Measurements from ENCODE around the gene DPYSL5. TPM values are rescaled to one million over a fixed set of nuclear protein-coding genes. Genes with fewer than 3 reads are reported as not detected.

Gene DPYSL5
- total RNA-seq, 1 donor from 2014 or later: not detected

DNA sequence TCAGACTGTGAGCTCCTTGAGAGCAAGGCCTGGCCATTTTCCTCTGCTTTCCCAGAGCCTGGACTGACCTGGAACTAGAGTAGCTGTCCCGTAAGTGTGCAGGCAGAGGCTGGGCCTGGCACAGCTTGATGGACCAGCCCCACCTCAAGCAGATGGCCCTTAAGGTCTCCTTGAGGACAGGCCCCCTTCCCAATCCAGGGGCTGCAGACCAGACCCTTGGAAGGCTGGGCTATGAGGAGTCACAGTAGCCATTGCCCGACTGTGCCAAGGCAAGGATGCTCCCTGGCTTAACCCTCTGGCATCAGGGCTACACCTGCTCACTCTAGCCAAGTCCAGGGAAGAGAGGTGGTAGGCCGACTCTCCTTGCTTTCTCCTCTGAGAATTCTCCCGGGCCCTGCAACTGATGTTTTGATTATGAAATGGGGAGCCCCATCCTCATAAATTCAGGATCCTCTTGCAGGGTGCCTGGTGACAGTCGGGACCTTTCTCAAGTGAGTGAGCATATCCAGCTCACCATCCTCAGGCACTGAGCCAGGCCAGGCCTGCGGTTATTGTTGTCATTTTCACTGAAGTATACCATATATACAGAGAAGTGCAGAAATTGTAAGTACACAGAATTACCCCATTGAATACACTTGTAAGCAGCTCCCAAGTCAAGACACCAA, 51.7 kb downstream of the DPYSL5 start:
- TF ChIP-seq, protein P1, sequence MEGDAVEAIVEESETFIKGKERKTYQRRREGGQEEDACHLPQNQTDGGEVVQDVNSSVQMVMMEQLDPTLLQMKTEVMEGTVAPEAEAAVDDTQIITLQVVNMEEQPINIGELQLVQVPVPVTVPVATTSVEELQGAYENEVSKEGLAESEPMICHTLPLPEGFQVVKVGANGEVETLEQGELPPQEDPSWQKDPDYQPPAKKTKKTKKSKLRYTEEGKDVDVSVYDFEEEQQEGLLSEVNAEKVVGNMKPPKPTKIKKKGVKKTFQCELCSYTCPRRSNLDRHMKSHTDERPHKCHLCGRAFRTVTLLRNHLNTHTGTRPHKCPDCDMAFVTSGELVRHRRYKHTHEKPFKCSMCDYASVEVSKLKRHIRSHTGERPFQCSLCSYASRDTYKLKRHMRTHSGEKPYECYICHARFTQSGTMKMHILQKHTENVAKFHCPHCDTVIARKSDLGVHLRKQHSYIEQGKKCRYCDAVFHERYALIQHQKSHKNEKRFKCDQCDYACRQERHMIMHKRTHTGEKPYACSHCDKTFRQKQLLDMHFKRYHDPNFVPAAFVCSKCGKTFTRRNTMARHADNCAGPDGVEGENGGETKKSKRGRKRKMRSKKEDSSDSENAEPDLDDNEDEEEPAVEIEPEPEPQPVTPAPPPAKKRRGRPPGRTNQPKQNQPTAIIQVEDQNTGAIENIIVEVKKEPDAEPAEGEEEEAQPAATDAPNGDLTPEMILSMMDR (IDR thresholded peaks at IDR 0.05): no peak
- DNase-seq (no peak), ATAC-seq (no peak)
- no peaks in the 10 kb centered on the region for H3K9me3 ChIP-seq
- H3K4me3 ChIP-seq: no peak overlapping the region
- intact Hi-C loops (cut with DNase I): no loop called here
- H3K27ac ChIP-seq: no peak overlapping the region
- H3K36me3 ChIP-seq: no peaks in the 10 kb centered on the region
- H3K27me3 ChIP-seq (ENCODE audit: low read depth): no peaks in the 10 kb centered on the region
- no peaks in the 10 kb centered on the region for H3K4me1 ChIP-seq

DNA sequence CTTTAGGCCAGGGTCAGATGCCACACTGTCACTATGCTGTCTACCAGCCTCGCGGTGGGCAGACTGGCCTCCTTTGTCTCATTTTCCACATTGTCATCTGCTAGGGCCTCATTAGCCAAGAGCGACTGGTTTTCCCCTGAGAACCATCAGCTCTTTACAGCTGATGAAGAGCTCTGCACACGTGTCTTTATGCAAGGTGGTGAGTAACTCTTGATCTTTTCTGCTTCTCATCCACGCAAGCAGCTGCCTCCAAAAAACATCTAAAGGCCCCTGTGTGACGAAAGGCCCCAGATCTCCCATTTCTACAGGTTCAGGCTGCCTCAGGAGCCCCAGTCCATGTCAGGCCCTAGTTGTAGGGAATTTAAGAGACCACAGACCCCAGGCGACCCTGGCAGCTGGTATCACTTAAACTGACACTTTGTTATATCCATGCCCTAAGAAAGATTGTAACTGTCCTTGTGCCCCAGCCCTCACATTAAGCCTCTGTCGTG, 52.9 kb downstream of the DPYSL5 start:
- H3K27ac ChIP-seq: no peak overlapping the region
- no peaks in the 10 kb centered on the region for H3K9me3 ChIP-seq
- H3K36me3 ChIP-seq: no peaks in the 10 kb centered on the region
- ATAC-seq (no peak), DNase-seq (no peak)
- no peak overlapping the region for H3K4me3 ChIP-seq
- TF ChIP-seq, protein P1 (IDR thresholded peaks at IDR 0.05): no peak
- H3K4me1 ChIP-seq: no peaks in the 10 kb centered on the region
- intact Hi-C loops (cut with DNase I): no loop called here
- H3K27me3 ChIP-seq (ENCODE audit: low read depth): no peaks in the 10 kb centered on the region

DNA sequence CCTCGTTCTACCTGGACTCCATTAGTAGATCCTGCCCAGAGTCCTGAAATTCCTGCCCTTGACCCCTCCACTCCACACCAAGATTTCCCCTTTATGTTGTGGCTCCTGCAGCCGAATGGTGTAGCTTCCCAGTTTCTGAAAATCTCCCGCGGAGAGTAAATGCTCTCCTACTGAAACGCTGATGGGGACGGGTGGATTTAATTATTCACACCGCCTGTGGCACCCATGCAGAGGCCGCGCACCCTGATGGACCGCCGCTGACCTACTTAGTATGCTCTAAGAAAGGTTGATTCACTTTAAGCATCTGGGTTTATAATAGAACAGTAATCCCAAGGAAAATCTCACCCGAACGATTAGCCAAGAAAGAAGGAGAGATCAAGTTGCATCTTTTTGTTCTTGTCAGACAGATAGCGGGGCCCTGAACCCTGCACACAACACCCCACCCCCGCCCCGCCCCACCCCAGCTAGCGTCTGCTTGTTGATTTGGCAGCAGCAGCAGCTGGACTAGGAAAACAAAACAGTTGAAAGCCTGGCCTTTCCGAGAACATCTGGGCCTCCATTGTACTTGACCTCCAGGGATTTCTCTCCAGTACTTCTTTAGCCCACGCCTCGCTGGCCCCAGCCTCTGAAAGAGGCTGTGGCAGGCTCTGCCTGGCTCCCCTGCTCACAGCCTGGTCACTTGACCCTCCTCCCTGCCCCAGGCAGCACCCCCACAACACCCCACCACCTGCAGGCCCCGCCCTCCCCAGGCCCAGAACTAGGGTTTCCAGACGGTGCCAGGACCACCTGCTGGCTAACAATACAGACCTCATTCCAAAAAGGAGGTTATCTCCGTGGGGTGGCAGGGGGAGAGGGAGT, 53.6 kb downstream of the DPYSL5 start:
- no peaks in the 10 kb centered on the region for H3K36me3 ChIP-seq
- H3K27ac ChIP-seq: no peak overlapping the region
- no peak overlapping the region for H3K4me3 ChIP-seq
- no peak for ATAC-seq
- H3K27me3 ChIP-seq (ENCODE audit: low read depth): no peaks in the 10 kb centered on the region
- TF ChIP-seq, protein P1 (IDR thresholded peaks at IDR 0.05): no peak
- intact Hi-C loops (cut with DNase I): no loop called here
- DNase-seq: no peak
- no peaks in the 10 kb centered on the region for H3K4me1 ChIP-seq
- H3K9me3 ChIP-seq: no peaks in the 10 kb centered on the region

DNA sequence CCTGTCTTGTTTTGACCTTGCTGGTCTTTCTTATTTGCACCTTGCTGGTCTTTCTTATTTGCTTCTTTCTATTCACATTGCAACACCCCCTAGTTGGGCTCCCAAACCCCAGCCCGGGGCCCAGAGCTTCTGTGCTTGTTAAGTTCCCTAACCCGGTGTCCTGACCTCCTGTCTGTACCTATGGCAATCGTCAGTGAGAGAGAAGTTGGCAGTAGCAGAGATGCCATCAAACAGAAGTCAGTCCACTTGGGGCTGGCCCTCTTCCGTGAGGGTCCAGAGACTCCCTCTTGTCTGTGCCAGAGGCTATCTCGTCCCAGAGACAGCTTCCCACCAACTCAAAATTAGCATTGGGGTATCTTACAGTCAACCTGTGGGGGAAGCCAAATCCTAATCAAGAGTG, 55.7 kb downstream of the DPYSL5 start:
- no peak for ATAC-seq

DNA sequence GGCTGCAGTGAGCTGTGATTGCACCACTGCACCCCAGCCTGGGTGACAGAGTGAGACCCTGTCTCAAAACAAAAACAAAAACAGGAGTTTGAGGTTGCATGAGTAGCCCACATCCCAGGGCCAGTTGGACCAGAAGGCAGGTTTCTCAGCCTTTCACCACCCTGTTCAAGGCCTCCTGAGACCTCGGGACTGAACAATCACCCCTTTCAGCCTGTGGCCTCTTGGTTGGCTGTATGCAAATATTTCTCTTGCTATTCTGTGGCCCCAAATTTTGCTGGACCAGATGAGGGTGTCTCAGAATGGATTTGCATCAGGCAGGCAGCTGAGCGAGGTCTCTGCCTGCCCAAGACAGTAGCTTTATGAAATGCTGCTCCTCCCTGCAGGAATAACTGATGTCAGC, 56.9 kb downstream of the DPYSL5 start:
- TF ChIP-seq, protein P1 (IDR thresholded peaks at IDR 0.05): no peak
- no peaks in the 10 kb centered on the region for H3K27me3 ChIP-seq (ENCODE audit: low read depth)
- no peaks in the 10 kb centered on the region for H3K4me1 ChIP-seq
- ATAC-seq: no peak
- H3K36me3 ChIP-seq: no peaks in the 10 kb centered on the region
- no peaks in the 10 kb centered on the region for H3K9me3 ChIP-seq
- no peak overlapping the region for H3K4me3 ChIP-seq
- intact Hi-C loops (cut with DNase I): no loop called here
- DNase-seq: no peak
- no peak overlapping the region for H3K27ac ChIP-seq

More for the DNA sequence above, 55.7 kb downstream of the DPYSL5 start:
- no peaks in the 10 kb centered on the region for H3K36me3 ChIP-seq
- no peak overlapping the region for H3K27ac ChIP-seq
- TF ChIP-seq, protein P1 (IDR thresholded peaks at IDR 0.05): no peak
- intact Hi-C loops (cut with DNase I): no loop called here
- no peaks in the 10 kb centered on the region for H3K27me3 ChIP-seq (ENCODE audit: low read depth)
- no peaks in the 10 kb centered on the region for H3K4me1 ChIP-seq
- DNase-seq: no peak
- no peak overlapping the region for H3K4me3 ChIP-seq
- no peaks in the 10 kb centered on the region for H3K9me3 ChIP-seq
